ENCODE results near the gene KIF4A.

Gene KIF4A

GRCh38 chrX:70439016-70439415 is 149.1 kb downstream of the KIF4A start:
- Mint-ChIP-seq H3K27me3 (ENCODE audit: low read depth, poor library complexity) (peaks cover 86% of the 10 kb centered on the region), H3K27ac (no peak overlapping the region), H3K4me3 (no peak overlapping the region), H3K9me3 (peaks cover 50% of the 10 kb centered on the region), H3K36me3 (ENCODE audit: low read depth) (no peaks in the 10 kb centered on the region), H3K4me1 (peaks cover 11% of the 10 kb centered on the region)
- TF ChIP-seq CTCF (IDR thresholded peaks at IDR 0.05): no peak
- DNase-seq: no peak

- DNase-seq: no peak
- Mint-ChIP-seq H3K9me3 (peaks cover 55% of the 10 kb centered on the region), H3K4me3 (no peak overlapping the region), H3K4me1 (no peaks in the 10 kb centered on the region), H3K27ac (no peak overlapping the region), H3K36me3 (ENCODE audit: low read depth) (no peaks in the 10 kb centered on the region), H3K27me3 (ENCODE audit: low read depth, poor library complexity) (peaks cover 91% of the 10 kb centered on the region)
- no peak for TF ChIP-seq CTCF (IDR thresholded peaks at IDR 0.05)
These were observed 152.3 kb downstream of the KIF4A start for GRCh38 chrX:70442224-70442623.

GRCh38 chrX:70444326-70444945 is 154.5 kb downstream of the KIF4A start, which contains the start of gene DLG3:
TSS of gene DLG3 (plus strand) at chrX:70444835. CDS start at chrX:70445202, 367 bp downstream.
- H3K27ac Mint-ChIP-seq: no peak within 1 kb of the TSS
- H3K9me3 Mint-ChIP-seq: peaks cover 52% of the 10 kb centered on the region
- no peak for TF ChIP-seq CTCF (IDR thresholded peaks at IDR 0.05)
- DNase-seq: peak; percentile 67
- H3K4me3 Mint-ChIP-seq: no peak within 1 kb of the TSS
- peaks cover 82% of the 10 kb centered on the region for H3K27me3 Mint-ChIP-seq (ENCODE audit: low read depth, poor library complexity)
- no peaks in the 10 kb centered on the region for H3K36me3 Mint-ChIP-seq (ENCODE audit: low read depth)
- no peaks in the 10 kb centered on the region for H3K4me1 Mint-ChIP-seq

- H3K27ac Mint-ChIP-seq: no peak overlapping the region
These were observed 155.2 kb downstream of the KIF4A start for GRCh38 chrX:70444946-70445656.

GRCh38 chrX:70445951-70446350 is 156.0 kb downstream of the KIF4A start:
- no peak for DNase-seq
- Mint-ChIP-seq H3K27me3 (ENCODE audit: low read depth, poor library complexity) (peaks cover 69% of the 10 kb centered on the region), H3K36me3 (ENCODE audit: low read depth) (no peaks in the 10 kb centered on the region), H3K4me1 (no peaks in the 10 kb centered on the region), H3K9me3 (peaks cover 46% of the 10 kb centered on the region), H3K27ac (no peak overlapping the region), H3K4me3 (no peak overlapping the region)
- no peak for TF ChIP-seq CTCF (IDR thresholded peaks at IDR 0.05)

More at GRCh38 chrX:70444946-70445656, 155.2 kb downstream of the KIF4A start:
- Mint-ChIP-seq H3K36me3 (ENCODE audit: low read depth) (no peaks in the 10 kb centered on the region), H3K4me3 (no peak overlapping the region), H3K27me3 (ENCODE audit: low read depth, poor library complexity) (peaks cover 77% of the 10 kb centered on the region), H3K9me3 (peaks cover 48% of the 10 kb centered on the region), H3K4me1 (no peaks in the 10 kb centered on the region)
- TF ChIP-seq CTCF (IDR thresholded peaks at IDR 0.05): no peak
- DNase-seq: peak; percentile 12

All from nephron progenitor cell (in vitro differentiated cells).